MM.1S (cell line): Measurements from ENCODE around the gene CLSTN1.

ENCODE experiments used
- EZH2phosphoT487 ChIP-seq: fragments of 300-600 bp; sonication (generic); IDR thresholded peaks from 2 replicates; pipeline ENCODE4 v1.6.1; 2018; ENCODE audit warnings: antibody characterized with exemption, low read length
- TF ChIP-seq, protein P1 (sequence below): fragments of 300-600 bp; sonication (generic); IDR thresholded peaks from 2 replicates; pipeline ENCODE4 v1.5.1; 2016; ENCODE audit warnings: antibody characterized with exemption, low read length, mixed read lengths

DNA sequence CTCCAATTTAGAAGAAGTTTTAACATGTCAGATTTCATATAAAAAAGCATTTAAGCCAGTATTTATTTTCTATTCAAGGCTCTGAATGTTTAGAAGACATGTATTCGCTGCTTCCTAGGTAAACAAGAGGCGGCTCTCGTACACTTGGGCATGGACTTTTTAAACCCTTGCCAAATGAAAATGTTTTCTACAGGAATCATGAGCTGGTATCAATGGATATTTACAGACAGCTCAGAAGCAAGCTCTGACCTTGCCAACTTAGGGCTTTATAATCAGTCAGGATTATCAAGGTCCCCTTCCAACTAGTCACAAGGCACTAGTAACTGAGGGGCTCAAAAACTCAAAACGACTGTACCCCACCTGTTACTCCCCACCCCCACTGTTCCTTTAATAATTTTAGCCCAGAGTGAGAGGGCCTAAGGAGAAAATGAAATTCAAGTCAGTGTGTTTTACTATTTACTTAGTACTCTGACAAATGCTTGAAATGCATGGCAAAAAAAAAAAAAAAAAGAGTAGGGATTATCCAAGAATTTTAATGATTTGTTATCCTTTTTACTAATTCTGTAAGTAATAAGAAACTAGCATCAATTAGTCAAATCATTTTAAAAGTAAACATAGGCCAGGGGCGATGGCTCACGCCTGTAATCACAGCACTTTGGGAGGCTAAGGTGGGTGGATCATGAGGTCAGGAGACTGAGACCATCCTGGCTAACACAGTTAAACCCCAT, 12.4 kb downstream of the CLSTN1 start:
- TF ChIP-seq, protein P1, sequence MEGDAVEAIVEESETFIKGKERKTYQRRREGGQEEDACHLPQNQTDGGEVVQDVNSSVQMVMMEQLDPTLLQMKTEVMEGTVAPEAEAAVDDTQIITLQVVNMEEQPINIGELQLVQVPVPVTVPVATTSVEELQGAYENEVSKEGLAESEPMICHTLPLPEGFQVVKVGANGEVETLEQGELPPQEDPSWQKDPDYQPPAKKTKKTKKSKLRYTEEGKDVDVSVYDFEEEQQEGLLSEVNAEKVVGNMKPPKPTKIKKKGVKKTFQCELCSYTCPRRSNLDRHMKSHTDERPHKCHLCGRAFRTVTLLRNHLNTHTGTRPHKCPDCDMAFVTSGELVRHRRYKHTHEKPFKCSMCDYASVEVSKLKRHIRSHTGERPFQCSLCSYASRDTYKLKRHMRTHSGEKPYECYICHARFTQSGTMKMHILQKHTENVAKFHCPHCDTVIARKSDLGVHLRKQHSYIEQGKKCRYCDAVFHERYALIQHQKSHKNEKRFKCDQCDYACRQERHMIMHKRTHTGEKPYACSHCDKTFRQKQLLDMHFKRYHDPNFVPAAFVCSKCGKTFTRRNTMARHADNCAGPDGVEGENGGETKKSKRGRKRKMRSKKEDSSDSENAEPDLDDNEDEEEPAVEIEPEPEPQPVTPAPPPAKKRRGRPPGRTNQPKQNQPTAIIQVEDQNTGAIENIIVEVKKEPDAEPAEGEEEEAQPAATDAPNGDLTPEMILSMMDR: no peak
- TF ChIP-seq EZH2phosphoT487: no peak
